HG03469 (cell line): Measurements from ENCODE around the gene SPAM1.
"Not testable (repeated sequence)": the region's sequence is repeated elsewhere in the genome, so short reads cannot be mapped to it uniquely, and the experiment has no call there.

ENCODE experiments used
- ATAC-seq: cut with Tn5 transposase; IDR thresholded peaks from one replicate; pipeline ENCODE4 v1.9.1; 2021; ENCODE audit warnings: mild to moderate bottlenecking, moderate library complexity, moderate number of reproducible peaks; ENCODE audit not compliant: unreplicated experiment

Gene SPAM1, protein sequence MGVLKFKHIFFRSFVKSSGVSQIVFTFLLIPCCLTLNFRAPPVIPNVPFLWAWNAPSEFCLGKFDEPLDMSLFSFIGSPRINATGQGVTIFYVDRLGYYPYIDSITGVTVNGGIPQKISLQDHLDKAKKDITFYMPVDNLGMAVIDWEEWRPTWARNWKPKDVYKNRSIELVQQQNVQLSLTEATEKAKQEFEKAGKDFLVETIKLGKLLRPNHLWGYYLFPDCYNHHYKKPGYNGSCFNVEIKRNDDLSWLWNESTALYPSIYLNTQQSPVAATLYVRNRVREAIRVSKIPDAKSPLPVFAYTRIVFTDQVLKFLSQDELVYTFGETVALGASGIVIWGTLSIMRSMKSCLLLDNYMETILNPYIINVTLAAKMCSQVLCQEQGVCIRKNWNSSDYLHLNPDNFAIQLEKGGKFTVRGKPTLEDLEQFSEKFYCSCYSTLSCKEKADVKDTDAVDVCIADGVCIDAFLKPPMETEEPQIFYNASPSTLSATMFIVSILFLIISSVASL

DNA sequence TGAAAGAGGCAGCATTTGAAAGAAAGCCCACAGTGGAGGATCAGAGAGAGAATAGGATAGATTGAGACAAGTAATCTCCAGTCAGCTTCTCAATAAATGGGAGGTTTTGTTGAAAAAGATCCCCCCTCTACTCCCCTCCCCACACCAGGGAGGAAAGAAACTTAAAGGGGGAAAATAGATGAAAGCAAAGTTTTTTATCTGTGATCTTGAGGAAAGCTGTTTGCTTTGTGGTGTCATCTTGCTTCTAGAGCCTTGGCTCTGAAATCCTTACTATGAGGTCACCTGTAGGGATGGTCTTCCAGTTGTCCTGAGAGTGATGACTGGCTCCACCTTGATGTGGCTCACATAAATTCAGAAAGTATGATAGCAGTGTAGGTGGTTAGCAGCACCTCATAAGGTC, at the start of gene SPAM1:
Gene SPAM1, plus strand, starts transcription at position 301 of the 400 bp plus-strand sequence. CDS start 28,330 bp downstream, outside the sequence.
- no peak for ATAC-seq

DNA sequence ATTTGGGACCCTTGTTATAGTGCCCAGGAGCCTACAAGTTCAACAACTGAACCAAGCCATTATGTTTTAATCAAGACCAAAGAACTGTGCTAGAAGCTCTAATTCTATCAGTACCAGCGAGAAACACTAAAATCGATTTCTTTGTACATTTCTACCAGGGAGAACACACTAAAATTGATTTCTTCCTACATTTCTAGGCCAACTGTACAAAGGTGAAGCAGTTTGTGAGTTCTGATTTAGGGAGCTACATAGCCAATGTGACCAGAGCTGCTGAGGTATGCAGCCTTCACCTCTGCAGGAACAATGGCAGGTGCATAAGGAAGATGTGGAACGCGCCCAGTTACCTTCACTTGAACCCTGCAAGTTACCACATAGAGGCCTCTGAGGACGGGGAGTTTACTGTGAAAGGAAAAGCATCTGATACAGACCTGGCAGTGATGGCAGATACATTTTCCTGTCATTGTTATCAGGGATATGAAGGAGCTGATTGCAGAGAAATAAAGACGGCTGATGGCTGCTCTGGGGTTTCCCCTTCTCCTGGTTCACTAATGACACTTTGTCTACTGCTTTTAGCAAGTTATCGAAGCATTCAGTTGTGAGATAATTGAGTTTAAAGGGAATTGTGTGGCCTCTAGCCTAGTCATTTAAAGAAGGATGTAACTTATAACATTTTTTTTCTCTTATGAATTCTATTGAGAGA, 48.3 kb upstream of the SPAM1 start:
- no peak for ATAC-seq

DNA sequence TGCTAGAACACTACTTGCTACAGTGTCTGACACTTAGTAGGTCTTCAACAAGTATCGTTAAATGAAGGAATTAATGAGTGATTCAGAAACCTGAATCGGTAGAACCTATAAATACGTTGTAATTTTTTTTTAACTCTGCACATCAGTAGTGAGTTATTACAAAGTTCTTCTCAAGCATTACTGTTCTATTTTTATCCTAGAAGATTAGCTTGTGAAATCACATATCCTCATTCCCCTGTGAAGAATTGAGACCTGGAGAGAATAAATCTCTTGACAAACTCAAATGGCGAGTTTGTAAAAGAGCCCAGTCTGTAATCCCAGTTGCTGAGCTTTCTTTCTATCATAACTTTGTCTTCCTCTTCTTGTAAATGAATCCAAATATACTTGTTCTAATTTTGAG, 45.4 kb upstream of the SPAM1 start:
- no peak for ATAC-seq

DNA sequence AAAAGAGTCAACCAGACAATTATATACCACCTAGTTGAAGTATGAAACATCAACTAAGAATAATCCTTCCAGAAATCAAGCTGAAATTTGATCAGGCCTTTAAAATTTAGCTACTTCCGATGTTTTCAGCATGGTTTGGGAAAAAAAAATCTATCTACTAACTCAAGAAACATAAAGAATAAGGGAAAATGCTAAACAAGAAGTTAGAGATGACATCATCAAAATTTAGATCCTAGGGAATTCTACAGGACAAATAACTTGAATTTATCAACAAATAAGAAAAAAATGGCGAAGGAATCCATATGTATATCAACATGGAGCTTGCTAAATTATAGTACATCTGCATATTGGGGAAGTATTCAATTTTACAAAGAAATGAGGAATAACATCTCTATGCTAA, 43.7 kb upstream of the SPAM1 start:
- ATAC-seq = no peak

DNA sequence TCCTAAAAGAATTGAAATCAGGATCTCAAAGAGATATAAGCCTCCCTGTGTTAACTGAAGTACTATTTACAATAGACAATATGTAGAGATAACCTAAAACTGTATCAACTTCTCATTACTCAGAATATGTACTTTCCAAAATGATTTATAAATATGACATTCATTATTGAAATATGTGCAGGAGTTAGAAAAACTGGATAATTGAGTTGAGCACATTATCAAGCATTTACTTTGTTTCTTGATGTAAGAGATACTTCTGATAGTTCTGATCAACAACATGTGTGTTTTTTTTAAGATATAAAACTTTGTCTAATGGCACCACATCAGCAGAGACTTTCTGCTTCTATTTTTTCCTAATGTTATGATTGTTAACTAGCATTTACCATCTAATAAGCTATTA, 41.9 kb upstream of the SPAM1 start:
- ATAC-seq = no peak

DNA sequence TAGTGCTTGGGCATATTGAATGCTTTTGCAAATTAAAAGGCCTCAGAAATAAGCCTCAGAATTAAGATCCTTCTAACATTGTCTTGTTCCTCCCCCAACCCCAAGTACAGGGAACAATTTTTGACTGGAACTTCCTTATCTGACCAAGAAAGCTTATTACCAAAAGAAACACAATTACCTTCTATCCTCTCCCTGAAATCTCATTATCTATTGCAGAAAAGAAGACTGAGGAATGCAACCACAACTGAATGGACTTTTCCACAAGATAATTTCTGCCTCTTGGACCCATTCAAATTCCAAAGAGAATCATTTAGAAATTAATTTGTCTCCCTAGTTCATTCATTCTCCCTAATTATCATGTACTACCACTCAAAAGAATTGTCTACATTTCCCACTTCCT, 36.8 kb upstream of the SPAM1 start:
- ATAC-seq = no peak

DNA sequence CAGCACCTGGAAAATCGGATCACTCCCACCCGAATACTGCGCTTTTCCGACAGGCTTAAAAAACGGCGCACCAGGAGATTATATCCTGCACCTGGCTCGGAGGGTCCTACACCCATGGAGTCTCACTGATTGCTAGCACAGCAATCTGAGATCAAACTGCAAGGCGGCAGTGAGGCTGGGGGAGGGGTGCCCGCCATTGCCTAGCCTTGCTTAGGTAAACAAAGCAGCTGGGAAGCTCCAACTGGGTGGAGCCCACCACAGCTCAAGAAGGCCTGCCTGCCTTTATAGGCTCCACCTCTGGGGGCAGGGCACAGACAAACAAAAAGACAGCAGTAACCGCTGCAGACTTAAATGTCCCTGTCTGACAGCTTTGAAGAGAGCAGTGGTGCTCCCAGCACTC, 30.3 kb upstream of the SPAM1 start:
- not testable (repeated sequence) for ATAC-seq

DNA sequence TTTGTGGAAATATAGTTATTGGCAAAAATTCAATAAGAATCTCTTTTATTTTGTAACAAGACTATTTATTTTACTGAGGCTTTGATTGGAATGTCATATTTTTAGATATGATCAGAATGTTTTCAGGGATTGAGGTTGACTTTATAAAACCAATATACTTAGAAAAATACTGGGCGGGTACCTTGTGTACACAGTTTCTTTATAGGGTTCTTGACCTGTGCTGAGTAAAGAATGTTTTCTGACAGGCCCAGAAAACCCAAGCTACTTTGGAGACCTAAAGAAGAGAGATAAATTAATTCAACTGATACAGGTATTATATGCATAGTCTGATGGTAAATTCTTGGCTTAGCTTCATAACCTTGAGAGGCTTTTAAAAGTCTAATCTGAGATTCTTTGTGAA, 23.9 kb upstream of the SPAM1 start:
- ATAC-seq = no peak

DNA sequence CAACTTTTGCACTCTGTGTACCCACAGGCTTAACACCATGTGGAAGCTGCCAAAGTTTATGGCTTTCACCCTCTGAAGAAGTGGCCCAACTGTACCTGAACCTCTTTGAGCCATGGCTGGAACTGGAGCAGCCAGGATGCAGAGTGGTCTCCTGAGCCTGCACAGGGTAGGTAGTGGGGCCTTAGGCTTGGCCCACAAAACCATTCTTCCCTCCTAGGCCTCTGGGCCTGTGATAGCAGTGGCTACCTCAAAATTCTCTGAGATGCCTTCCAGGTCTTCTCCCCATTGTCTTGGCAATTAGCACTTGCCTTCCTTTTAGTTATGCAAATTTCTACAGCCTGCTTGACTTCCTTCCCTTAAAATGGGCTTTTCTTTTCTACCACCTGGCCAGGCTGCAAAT, 19.3 kb upstream of the SPAM1 start:
- ATAC-seq = no peak

DNA sequence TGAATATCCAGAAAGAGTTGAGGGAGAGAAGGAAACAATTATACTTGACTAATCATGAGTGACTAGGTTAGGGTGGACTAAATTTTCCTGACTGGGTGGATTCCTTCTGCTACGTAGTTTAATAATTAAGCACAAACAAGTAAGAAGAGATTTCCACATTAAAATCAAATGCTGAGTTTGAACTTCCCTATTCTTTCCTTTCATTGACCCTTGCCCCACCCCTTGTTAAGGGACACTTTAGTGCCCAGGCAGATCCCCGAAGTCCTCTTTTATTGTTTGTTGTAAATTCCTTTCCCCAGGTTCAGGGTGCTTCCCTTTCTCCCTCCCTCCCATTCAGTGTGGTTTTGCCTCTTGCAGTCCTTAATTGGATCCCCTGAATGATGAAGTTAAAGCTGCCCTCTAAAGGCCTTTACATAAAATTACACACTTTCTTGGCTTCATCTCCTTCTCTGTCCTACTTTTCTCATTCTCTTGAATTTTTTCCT, 8.8 kb upstream of the SPAM1 start:
- no peak for ATAC-seq

DNA sequence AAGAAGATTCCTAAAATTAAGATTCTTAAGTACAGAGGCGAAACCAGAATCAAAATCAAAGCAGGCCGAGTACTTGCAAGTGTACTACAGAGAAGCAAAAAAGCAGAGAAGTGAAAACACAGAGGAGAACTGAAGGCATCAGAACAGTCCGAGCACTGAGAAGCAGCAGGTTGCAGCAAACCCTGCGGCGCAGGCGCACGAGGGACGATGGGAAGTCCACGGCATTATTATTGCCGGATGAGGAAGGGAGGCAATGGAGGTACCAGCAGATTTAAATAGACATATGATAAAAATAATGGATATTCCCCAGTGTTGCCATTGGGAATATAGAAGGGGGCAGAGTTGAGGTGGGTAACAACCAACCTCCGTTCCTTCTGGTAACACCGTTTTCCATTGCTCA, 7.2 kb upstream of the SPAM1 start:
- no peak for ATAC-seq

DNA sequence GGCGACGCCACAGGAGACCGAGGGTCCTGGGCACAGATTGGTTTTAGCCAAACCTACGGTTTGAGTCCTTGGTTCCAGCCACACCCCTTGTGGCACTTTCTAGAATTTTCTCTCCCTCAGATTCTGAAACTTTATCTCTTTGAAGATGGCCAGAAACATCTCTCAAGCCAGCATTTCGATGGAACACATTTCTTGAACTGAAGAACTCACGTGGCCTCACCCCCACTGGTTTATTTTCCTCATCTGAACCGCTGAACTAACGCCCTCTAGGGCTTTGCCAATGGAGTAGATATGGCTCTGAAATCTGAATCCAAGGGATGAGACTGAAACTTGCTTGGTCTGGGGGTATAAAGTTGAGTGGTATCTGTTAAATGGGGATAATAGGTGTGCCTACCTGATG, 6.7 kb upstream of the SPAM1 start:
- no peak for ATAC-seq

DNA sequence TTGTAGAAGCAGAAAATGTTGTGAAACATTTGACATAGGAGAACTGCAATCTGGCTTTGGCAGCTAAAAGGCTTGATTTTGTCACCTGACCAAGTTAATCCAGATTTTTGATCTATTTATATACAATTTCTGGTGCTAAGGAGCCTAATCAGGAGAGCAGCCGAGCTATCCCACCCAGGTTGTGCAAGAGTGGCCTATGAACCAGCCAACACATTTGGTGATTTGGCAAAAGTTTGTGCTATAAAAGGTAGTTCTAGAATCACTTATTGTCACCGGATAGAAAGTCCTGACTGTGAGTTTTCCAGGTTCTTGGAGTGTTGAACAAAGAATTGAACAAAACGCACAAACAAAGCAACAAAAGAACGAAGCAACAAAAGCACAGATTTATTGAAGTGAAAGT, 1.4 kb upstream of the SPAM1 start:
- no peak for ATAC-seq

DNA sequence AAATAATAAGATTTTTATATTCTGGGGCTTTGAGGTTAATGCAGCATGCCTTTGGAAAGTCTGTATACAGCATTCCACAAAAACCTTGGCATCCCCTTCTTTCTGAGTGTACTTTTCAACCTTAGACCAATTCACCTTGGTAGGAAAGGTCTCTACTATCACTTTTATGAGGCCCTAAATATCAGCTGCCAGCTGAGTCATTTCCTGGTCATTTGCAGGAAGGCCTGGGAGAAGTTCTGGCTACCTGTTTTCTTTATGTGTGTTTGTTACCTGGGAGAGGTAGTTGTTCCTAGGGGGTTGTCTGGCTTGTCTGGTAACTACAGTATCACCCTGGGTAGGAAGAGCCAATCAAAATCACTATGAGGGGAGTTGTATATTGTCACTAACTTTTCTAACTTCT, 4.1 kb downstream of the SPAM1 start:
- ATAC-seq = no peak

DNA sequence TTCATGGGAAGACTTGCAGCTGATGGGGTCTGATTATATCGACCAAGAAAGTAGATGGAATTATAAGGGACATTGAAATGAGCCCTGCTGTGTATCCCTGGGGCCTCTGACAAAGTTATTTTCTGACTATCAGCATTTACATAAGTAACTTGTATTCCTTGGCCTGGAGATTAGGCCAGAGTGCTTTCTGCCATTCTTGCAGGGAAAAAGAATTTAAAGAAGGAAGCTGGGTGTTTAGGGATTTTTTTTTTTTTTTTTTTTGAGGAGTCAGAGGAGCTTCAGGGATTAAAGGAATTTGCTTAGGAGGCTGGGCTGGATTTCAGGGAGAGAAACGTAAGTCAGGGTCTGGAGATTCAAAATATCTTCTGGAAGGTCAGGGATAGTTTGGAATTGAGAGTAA, 4.6 kb downstream of the SPAM1 start:
- no peak for ATAC-seq

DNA sequence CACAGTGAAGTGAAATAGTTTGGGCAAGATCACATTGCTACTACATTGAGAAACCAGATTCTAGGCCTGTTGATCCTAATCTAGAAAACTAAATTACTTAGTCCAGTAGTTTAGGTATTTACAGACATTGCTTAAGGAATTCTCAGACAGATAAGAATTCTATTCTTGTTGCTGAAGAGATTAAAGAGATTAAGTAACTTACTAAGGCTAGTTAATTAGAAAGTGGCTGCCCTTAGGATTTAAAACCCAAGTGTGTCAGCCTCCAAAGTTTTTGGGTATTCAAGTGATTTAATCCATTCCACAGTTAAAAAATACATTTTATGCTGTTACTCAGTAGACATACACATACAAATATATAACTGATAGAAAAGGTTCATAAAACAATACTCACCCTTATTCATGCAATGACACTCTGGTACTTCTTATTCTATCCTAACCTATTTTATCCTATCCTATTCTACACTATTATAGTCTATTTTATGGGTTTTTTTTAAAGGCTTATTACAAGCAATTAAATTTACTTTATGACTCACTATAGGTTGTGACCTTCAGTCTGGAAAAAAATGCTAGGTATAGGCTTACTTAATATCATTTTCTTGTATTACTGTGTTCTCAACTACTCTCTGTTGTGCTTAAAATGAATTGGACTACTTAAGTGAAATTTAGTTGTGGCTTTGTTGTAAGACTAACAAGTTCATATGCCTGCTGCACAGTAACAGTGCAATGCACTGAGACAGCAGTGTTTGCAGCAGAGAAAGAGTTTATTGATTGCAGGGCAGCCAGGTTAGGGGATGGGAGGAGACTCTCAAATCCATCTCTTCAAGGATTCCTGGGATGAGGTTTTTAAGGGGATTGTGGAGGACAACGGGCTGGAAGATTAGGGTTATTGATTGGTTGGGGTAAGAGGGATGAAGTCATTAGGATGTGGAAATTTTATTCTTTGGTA, 10.7 kb downstream of the SPAM1 start:
- no peak for ATAC-seq

DNA sequence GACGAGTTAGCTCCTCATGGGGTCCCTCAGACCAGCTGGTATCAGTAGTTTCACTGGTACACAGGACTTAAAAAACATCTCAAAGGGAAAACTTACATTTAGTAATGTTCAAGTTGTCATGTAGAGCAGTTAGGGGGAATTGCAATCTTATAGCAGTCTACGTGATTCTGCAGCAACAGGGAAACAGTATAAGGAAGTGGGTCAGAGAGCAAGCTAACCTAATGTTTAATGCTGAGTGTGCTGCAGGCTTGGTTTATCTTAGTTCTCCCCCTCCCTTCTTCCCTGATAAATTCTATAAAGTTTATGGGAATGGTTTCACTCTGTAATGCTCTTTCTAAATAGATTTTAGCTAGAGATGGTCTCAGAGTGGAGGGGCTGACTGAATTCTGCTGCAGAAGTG, 11.3 kb downstream of the SPAM1 start:
- no peak for ATAC-seq

DNA sequence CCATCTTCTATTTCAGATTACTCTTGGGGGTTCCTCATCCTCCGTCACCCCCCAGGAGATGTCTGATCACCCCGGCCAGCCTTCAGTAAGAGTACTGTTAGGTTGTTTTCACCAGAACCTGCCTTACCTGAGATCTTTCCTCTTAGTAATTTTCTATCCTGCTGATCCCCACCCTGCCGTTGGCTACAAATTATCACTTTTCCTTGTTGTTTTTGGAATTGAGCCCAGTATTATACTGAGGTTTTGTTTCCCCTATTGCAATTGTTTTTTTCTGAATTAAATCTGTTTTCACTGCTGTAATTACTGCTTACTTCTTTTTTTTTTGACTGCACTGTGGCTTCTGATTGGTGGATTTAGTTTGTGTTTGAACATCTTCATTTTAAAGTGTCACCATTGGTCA, 14.7 kb downstream of the SPAM1 start:
- ATAC-seq = no peak

DNA sequence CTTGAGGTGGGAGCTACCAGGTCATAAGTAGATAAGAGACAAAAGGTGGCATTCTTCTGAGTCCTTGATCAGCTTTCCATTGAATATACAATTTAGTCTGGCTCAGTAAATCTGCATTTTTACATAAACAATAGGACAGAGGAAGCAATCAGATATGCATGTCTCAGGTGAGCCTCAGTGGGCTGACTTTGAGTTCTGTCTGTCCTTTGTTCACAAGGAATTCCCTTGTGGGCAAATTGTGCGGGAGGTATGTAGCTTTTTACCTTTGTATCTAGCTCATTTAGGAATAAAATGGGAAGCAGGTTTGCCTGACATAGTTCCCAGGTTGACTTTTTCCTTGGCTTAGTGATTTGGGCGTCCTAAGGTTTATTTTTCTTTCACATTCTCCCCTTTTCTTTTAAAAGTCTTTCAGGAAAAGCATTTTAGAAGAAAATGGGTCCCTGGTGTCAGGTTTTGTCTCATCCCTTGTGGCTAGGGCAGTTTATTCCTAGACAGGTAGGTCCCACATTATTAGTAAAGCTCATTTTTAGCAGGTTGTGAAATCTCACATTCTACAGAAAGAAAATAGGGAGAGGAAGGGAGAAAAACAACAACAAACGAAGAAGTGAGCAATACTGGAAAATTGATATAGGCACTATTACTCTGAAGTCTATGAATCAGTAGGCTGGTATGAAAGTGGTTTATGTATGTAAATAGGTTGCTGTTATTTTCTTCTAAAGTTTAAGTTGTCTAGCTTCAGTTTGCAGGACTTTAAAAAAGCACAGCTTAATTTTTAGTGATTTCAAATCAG, 16.5 kb downstream of the SPAM1 start:
- no peak for ATAC-seq

DNA sequence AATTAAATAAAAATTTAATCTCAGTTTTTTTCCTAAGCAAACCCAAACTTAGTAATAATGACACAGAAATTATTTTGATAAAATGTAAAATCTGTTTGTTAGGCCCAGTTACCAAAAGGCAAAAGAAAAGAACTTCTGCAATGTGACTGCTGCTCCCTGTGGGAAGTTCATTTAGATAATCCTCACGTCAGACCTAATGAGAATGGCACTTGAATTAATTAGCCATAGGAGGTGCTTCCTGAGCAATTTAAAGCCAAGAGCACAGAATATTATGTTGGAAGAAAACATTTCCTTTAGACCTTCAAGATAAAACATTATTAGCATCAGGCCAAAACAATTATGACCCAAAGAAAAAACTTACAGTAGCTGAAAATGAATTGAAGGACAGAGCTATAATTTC, 19.4 kb downstream of the SPAM1 start:
- no peak for ATAC-seq
